ENCODE data around the gene KIF12. TPM values are rescaled to one million over a fixed set of nuclear protein-coding genes. Genes with fewer than 3 reads are reported as not detected.

KIF12 gene
- total RNA-seq, 1 experiment from 2014 or later: not detected

GRCh38 chr9:114141553-114142402 is 42.7 kb upstream of the KIF12 start:
- TF ChIP-seq CTCF (conservative IDR thresholded peaks at IDR 0.05) (no peak), EZH2 (IDR thresholded peaks at IDR 0.05; ENCODE audit: low read depth) (no peak)

GRCh38 chr9:114140850-114141249 is 41.8 kb upstream of the KIF12 start:
- Histone ChIP-seq H3K27ac (no peak overlapping the region), H3F3A (ENCODE audit: insufficient read depth, low read depth) (no peaks in the 10 kb centered on the region), H2AFZ (no peak overlapping the region), H3K36me3 (ENCODE audit: low read depth) (no peaks in the 10 kb centered on the region), H3K9me2 (ENCODE audit: insufficient read depth) (no peaks in the 10 kb centered on the region), H4K20me1 (ENCODE audit: insufficient read depth) (no peaks in the 10 kb centered on the region), H3K4me2 (no peak overlapping the region), H3K27me3 (ENCODE audit: insufficient read depth, low read depth) (peaks cover 99% of the 10 kb centered on the region), H3K79me2 (ENCODE audit: low read depth) (no peaks in the 10 kb centered on the region), H3K4me1 (replicated peaks; ENCODE audit: insufficient read depth) (no peaks in the 10 kb centered on the region), H3K9me3 (ENCODE audit: insufficient read depth, low read depth) (no peaks in the 10 kb centered on the region), H3K4me3 (no peak overlapping the region)
- ChIA-PET CTCF (no interaction called here), POLR2A (ENCODE audit: unreplicated experiment) (no interaction called here)
- DNase-seq: no peak
- intact Hi-C loops (cut with micrococcal nuclease; ENCODE audit: unreplicated experiment): no loop called here
- TF ChIP-seq EZH2 (IDR thresholded peaks at IDR 0.05; ENCODE audit: low read depth) (no peak), CTCF (conservative IDR thresholded peaks at IDR 0.05) (no peak)
- no TSS peak for BruUV-seq (replicated peaks)

More at GRCh38 chr9:114141553-114142402, 42.7 kb upstream of the KIF12 start:
- H2AFZ ChIP-seq: no peak overlapping the region
- no peak for DNase-seq
- no peaks in the 10 kb centered on the region for H4K20me1 ChIP-seq (ENCODE audit: insufficient read depth)
- no peak overlapping the region for H3K4me3 ChIP-seq
- no peak overlapping the region for H3K27ac ChIP-seq
- intact Hi-C loops (cut with micrococcal nuclease; ENCODE audit: unreplicated experiment): no loop called here
- no TSS peak for BruUV-seq (replicated peaks)
- ChIA-PET CTCF (no interaction called here), POLR2A (ENCODE audit: unreplicated experiment) (no interaction called here)
- peaks cover 100% of the 10 kb centered on the region for H3K27me3 ChIP-seq (ENCODE audit: insufficient read depth, low read depth)
- H3K4me2 ChIP-seq: no peak overlapping the region
- no peaks in the 10 kb centered on the region for H3K9me3 ChIP-seq (ENCODE audit: insufficient read depth, low read depth)
- no peaks in the 10 kb centered on the region for H3K36me3 ChIP-seq (ENCODE audit: low read depth)
- no peaks in the 10 kb centered on the region for H3K4me1 ChIP-seq (replicated peaks; ENCODE audit: insufficient read depth)
- no peaks in the 10 kb centered on the region for H3K9me2 ChIP-seq (ENCODE audit: insufficient read depth)
- no peaks in the 10 kb centered on the region for H3F3A ChIP-seq (ENCODE audit: insufficient read depth, low read depth)
- H3K79me2 ChIP-seq (ENCODE audit: low read depth): no peaks in the 10 kb centered on the region

- H3K9me3 ChIP-seq (ENCODE audit: insufficient read depth, low read depth): no peaks in the 10 kb centered on the region
- no peak for DNase-seq
- ChIA-PET POLR2A (ENCODE audit: unreplicated experiment) (no interaction called here), CTCF (no interaction called here)
- no peak overlapping the region for H3K4me2 ChIP-seq
- no peaks in the 10 kb centered on the region for H3K9me2 ChIP-seq (ENCODE audit: insufficient read depth)
- no peaks in the 10 kb centered on the region for H4K20me1 ChIP-seq (ENCODE audit: insufficient read depth)
- intact Hi-C loops (cut with micrococcal nuclease; ENCODE audit: unreplicated experiment): no loop called here
- H3K4me3 ChIP-seq: no peak overlapping the region
- no peak for TF ChIP-seq EZH2 (IDR thresholded peaks at IDR 0.05; ENCODE audit: low read depth)
- no peak for TF ChIP-seq CTCF (conservative IDR thresholded peaks at IDR 0.05)
- no peaks in the 10 kb centered on the region for H3K4me1 ChIP-seq (replicated peaks; ENCODE audit: insufficient read depth)
- no peak overlapping the region for H2AFZ ChIP-seq
- H3F3A ChIP-seq (ENCODE audit: insufficient read depth, low read depth): no peaks in the 10 kb centered on the region
- peaks cover 99% of the 10 kb centered on the region for H3K27me3 ChIP-seq (ENCODE audit: insufficient read depth, low read depth)
- no TSS peak for BruUV-seq (replicated peaks)
- no peaks in the 10 kb centered on the region for H3K36me3 ChIP-seq (ENCODE audit: low read depth)
- no peaks in the 10 kb centered on the region for H3K79me2 ChIP-seq (ENCODE audit: low read depth)
- H3K27ac ChIP-seq: no peak overlapping the region
Observed at GRCh38 chr9:114140401-114140800, 41.3 kb upstream of the KIF12 start.

Measured in PC-9 (cell line).